GM21576 (cell line): ENCODE results near the gene ZDHHC1.
"Not testable (repeated sequence)": the region's sequence is repeated elsewhere in the genome, so short reads cannot be mapped to it uniquely, and the experiment has no call there.

Source experiments
- ATAC-seq: cut with Tn5 transposase; IDR thresholded peaks from one replicate; pipeline ENCODE4 v1.9.1; 2021; ENCODE audit warnings: mild to moderate bottlenecking, moderate library complexity; ENCODE audit not compliant: unreplicated experiment

ZDHHC1 gene

GRCh38 chr16:67394155-67395104 is 21.8 kb downstream of the ZDHHC1 start:
- ATAC-seq: no peak

GRCh38 chr16:67393788-67394154 is 22.5 kb downstream of the ZDHHC1 start:
- no peak for ATAC-seq

- no peak for ATAC-seq
Observed at GRCh38 chr16:67393111-67393787, 23.0 kb downstream of the ZDHHC1 start, which contains the start of gene TPPP3. TPPP3 (minus strand) TSS chr16:67393498; CDS start chr16:67391111, 2,387 bp downstream.

GRCh38 chr16:67392301-67393059 is 23.8 kb downstream of the ZDHHC1 start:
- no peak for ATAC-seq

- no peak for ATAC-seq
Observed at GRCh38 chr16:67391424-67392300, 24.6 kb downstream of the ZDHHC1 start.

GRCh38 chr16:67390816-67391423 is 25.4 kb downstream of the ZDHHC1 start:
- ATAC-seq: no peak

GRCh38 chr16:67389911-67390815 is 26.1 kb downstream of the ZDHHC1 start:
- ATAC-seq: no peak

GRCh38 chr16:67388591-67388990 is 27.7 kb downstream of the ZDHHC1 start:
- ATAC-seq: no peak

GRCh38 chr16:67388191-67388590 is 28.1 kb downstream of the ZDHHC1 start:
- no peak for ATAC-seq

GRCh38 chr16:67387479-67388079 is 28.7 kb downstream of the ZDHHC1 start:
- ATAC-seq: no peak

- no peak for ATAC-seq
Observed at GRCh38 chr16:67386861-67387455, 29.3 kb downstream of the ZDHHC1 start.

GRCh38 chr16:67384778-67385510 is 31.3 kb downstream of the ZDHHC1 start:
- no peak for ATAC-seq

GRCh38 chr16:67383284-67383683 is 33.0 kb downstream of the ZDHHC1 start:
- no peak for ATAC-seq

GRCh38 chr16:67378642-67379041 is 37.6 kb downstream of the ZDHHC1 start:
- no peak for ATAC-seq

GRCh38 chr16:67376012-67376411 is 40.3 kb downstream of the ZDHHC1 start:
- ATAC-seq: not testable (repeated sequence)

GRCh38 chr16:67372664-67373063 is 43.6 kb downstream of the ZDHHC1 start:
- no peak for ATAC-seq

- no peak for ATAC-seq
Observed at GRCh38 chr16:67370661-67371060, 45.6 kb downstream of the ZDHHC1 start.
